Ishikawa (cell line): ENCODE data around the gene LIN7C.

Source experiments
- CEBPB ChIP-seq: IDR thresholded peaks from 2 replicates; pipeline ENCODE4 v1.6.1; 2012
- CREB1 ChIP-seq: IDR thresholded peaks from 2 replicates; pipeline ENCODE4 v1.6.1; 2012; ENCODE audit warnings: low read depth
- EGR1 ChIP-seq: IDR thresholded peaks from 2 replicates; pipeline ENCODE4 v1.6.1; 2012
- EP300 ChIP-seq: IDR thresholded peaks from 2 replicates; pipeline ENCODE4 v1.6.1; 2012; ENCODE audit warnings: borderline replicate concordance
- FOXM1 ChIP-seq: IDR thresholded peaks from 2 replicates; pipeline ENCODE4 v1.6.1; 2012; ENCODE audit warnings: low read depth, borderline replicate concordance
- NFIC ChIP-seq: IDR thresholded peaks from 2 replicates; pipeline ENCODE4 v1.6.1; 2012
- RAD21 ChIP-seq: IDR thresholded peaks from 2 replicates; pipeline ENCODE4 v1.6.1; 2012; ENCODE audit warnings: low read depth
- TAF1 ChIP-seq: IDR thresholded peaks from 2 replicates; pipeline ENCODE4 v1.6.1; 2012; ENCODE audit warnings: low read depth, mild to moderate bottlenecking
- TCF12 ChIP-seq: IDR thresholded peaks from 2 replicates; pipeline ENCODE4 v1.6.1; 2012; ENCODE audit warnings: low read depth
- YY1 ChIP-seq: IDR thresholded peaks from 2 replicates; pipeline ENCODE4 v1.6.1; 2012; ENCODE audit warnings: low read depth
- ZBTB7A ChIP-seq: IDR thresholded peaks from 2 replicates; pipeline ENCODE4 v1.6.1; 2012; ENCODE audit warnings: low read depth
- TF ChIP-seq, protein P1 (sequence below): IDR thresholded peaks from 2 replicates; pipeline ENCODE4 v1.6.1; 2012
- TF ChIP-seq, protein P2 (sequence below): IDR thresholded peaks from 2 replicates; pipeline ENCODE4 v1.6.1; 2012; ENCODE audit warnings: low read depth, mild to moderate bottlenecking

DNA sequence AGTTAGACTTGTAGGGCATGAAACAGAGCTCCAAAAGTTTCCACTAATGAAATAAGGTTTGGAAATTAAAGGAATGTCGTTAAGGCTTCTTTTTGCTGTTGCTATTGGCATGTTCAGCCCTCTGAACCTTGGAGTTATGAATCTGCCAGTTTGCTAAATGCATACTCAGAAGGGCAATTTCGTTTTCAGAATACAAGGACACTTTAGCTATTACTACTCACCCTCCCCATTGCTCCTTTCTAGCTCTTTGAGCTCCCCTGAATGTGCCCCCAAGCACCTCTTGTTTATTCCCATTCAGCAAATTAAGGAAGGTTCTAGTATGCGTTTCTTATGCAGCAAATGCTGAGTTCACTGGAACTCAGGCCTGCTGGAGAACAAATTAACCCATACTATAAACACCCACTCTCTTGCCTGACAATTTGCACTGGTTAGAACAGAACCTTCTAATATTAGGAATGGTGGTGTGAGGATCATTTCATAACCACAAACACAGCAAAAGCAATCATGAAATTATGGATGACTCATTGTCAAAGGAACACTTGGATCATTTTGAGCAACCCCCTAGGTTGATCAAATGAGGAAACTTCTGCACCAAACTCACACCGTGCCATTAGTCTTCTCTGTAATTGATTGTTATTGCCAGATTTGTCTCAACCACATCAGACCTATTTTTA lies 26.2 kb upstream of the LIN7C start:
- TF ChIP-seq YY1 (no peak), TCF12 (no peak), EP300 (no peak), CEBPB (no peak), TAF1 (no peak), RAD21 (no peak), NFIC (no peak), ZBTB7A (no peak), FOXM1 (no peak), EGR1 (no peak), CREB1 (no peak)
- TF ChIP-seq, protein P1, sequence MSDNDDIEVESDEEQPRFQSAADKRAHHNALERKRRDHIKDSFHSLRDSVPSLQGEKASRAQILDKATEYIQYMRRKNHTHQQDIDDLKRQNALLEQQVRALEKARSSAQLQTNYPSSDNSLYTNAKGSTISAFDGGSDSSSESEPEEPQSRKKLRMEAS, result no peak
- TF ChIP-seq, protein P2, sequence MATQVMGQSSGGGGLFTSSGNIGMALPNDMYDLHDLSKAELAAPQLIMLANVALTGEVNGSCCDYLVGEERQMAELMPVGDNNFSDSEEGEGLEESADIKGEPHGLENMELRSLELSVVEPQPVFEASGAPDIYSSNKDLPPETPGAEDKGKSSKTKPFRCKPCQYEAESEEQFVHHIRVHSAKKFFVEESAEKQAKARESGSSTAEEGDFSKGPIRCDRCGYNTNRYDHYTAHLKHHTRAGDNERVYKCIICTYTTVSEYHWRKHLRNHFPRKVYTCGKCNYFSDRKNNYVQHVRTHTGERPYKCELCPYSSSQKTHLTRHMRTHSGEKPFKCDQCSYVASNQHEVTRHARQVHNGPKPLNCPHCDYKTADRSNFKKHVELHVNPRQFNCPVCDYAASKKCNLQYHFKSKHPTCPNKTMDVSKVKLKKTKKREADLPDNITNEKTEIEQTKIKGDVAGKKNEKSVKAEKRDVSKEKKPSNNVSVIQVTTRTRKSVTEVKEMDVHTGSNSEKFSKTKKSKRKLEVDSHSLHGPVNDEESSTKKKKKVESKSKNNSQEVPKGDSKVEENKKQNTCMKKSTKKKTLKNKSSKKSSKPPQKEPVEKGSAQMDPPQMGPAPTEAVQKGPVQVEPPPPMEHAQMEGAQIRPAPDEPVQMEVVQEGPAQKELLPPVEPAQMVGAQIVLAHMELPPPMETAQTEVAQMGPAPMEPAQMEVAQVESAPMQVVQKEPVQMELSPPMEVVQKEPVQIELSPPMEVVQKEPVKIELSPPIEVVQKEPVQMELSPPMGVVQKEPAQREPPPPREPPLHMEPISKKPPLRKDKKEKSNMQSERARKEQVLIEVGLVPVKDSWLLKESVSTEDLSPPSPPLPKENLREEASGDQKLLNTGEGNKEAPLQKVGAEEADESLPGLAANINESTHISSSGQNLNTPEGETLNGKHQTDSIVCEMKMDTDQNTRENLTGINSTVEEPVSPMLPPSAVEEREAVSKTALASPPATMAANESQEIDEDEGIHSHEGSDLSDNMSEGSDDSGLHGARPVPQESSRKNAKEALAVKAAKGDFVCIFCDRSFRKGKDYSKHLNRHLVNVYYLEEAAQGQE, result no peak
